Vagina (tissue), 2 donors: Measurements from ENCODE around the gene FBXO33.

Experiments used
- CTCF ChIP-seq, 3 experiments: fragments of 450-650 bp in 2 of 3; fragments of 200-600 bp in 1 of 3; sonication (generic) in 1 of 3; IDR thresholded peaks; one replicate each; pipeline ENCODE4 v1.5.1; 2017 to 2019; ENCODE audit warnings: antibody characterized with exemption in 3 of 3, mild to moderate bottlenecking in 2 of 3, moderate library complexity in 2 of 3
- POLR2A ChIP-seq, 2 donors: fragments of 450-650 bp; IDR thresholded peaks; one replicate each; pipeline ENCODE4 v1.6.1; 2017; ENCODE audit warnings: antibody characterized with exemption in 2 of 2, mild to moderate bottlenecking in 2 of 2, moderate library complexity in 2 of 2
- POLR2AphosphoS5 ChIP-seq, 2 donors: sonication (generic); formaldehyde crosslinking; IDR thresholded peaks; one replicate each; pipeline ENCODE4 v1.9.0; 2017; ENCODE audit warnings: antibody characterized with exemption in 2 of 2, mild to moderate bottlenecking in 2 of 2, low read depth in 1 of 2; ENCODE audit not compliant: insufficient read depth in 1 of 2

- no peak for TF ChIP-seq CTCF (IDR thresholded peaks at IDR 0.05)
- no peak for TF ChIP-seq POLR2AphosphoS5 (IDR thresholded peaks at IDR 0.05; ENCODE audit: insufficient read depth in 1 of 2, low read depth in 1 of 2)
- no peak for TF ChIP-seq POLR2A (IDR thresholded peaks at IDR 0.05)
These were observed 80.5 kb downstream of the FBXO33 start for GRCh38 chr14:39351708-39352107.
